Glomerular visceral epithelial cell (primary cell): ENCODE data around the gene SLC10A6.

ENCODE experiments used
- DNase-seq: peaks from one replicate; pipeline ENCODE4 v3.0.0-alpha.2; 2016; ENCODE audit errors: extremely low spot score

SLC10A6 gene

GRCh38 chr4:86847571-86847970, 1.6 kb downstream of the SLC10A6 start:
- no peak for DNase-seq

GRCh38 chr4:86846921-86847320, 2.3 kb downstream of the SLC10A6 start:
- no peak for DNase-seq

GRCh38 chr4:86845593-86845992, 3.6 kb downstream of the SLC10A6 start:
- no peak for DNase-seq

GRCh38 chr4:86841309-86841708, 7.9 kb downstream of the SLC10A6 start:
- DNase-seq: no peak

- DNase-seq: no peak
These were observed 8.3 kb downstream of the SLC10A6 start for GRCh38 chr4:86840858-86841257.

- no peak for DNase-seq
These were observed 11.3 kb downstream of the SLC10A6 start for GRCh38 chr4:86837691-86838503.

- no peak for DNase-seq
These were observed 13.5 kb downstream of the SLC10A6 start for GRCh38 chr4:86835677-86836076.

GRCh38 chr4:86834901-86835300, 14.3 kb downstream of the SLC10A6 start:
- DNase-seq: no peak

- no peak for DNase-seq
These were observed 15.6 kb downstream of the SLC10A6 start for GRCh38 chr4:86833615-86834014.

- peak; percentile 70 for DNase-seq
These were observed 17.7 kb downstream of the SLC10A6 start for GRCh38 chr4:86831262-86832130.

- no peak for DNase-seq
These were observed 23.7 kb downstream of the SLC10A6 start for GRCh38 chr4:86825511-86825910.

GRCh38 chr4:86822136-86822535, 27.0 kb downstream of the SLC10A6 start:
- no peak for DNase-seq

- DNase-seq: no peak
These were observed 28.0 kb downstream of the SLC10A6 start for GRCh38 chr4:86821151-86821550.

GRCh38 chr4:86819561-86819960, 29.6 kb downstream of the SLC10A6 start:
- no peak for DNase-seq

- DNase-seq: no peak
These were observed 30.3 kb downstream of the SLC10A6 start for GRCh38 chr4:86818841-86819240.

GRCh38 chr4:86818211-86818610, 31.0 kb downstream of the SLC10A6 start:
- no peak for DNase-seq

GRCh38 chr4:86816501-86817273, 32.5 kb downstream of the SLC10A6 start:
- DNase-seq: no peak

GRCh38 chr4:86815653-86816052, 33.5 kb downstream of the SLC10A6 start:
- no peak for DNase-seq

GRCh38 chr4:86810847-86811246, 38.3 kb downstream of the SLC10A6 start:
- DNase-seq: no peak

- no peak for DNase-seq
These were observed 39.4 kb downstream of the SLC10A6 start for GRCh38 chr4:86809809-86810208.

- no peak for DNase-seq
These were observed 58.1 kb downstream of the SLC10A6 start for GRCh38 chr4:86791126-86791525.

- no peak for DNase-seq
These were observed 60.4 kb downstream of the SLC10A6 start for GRCh38 chr4:86788826-86789225.
